Small intestine (tissue), 7 donors: ENCODE measurements around the gene LAT. TPM values are rescaled to one million over a fixed set of nuclear protein-coding genes. Genes with fewer than 3 reads are reported as not detected.
"Not testable (repeated sequence)": the region's sequence is repeated elsewhere in the genome, so short reads cannot be mapped to it uniquely, and the experiment has no call there.

Source experiments
- DNase-seq, 2 donors: peaks; one replicate each; pipeline versions ENCODE4 v3.0.0 to v3.0.0-alpha.2; 2013
- FAIRE-seq: peaks from 2 replicates; lab custom pipeline; 2012; peaks lifted over from hg19 to GRCh38; lab: Jason Lieb, UNC
- H3K27ac ChIP-seq, 3 donors: one replicate each; pipeline ENCODE4 v1.5.1; 2013; ENCODE audit warnings: low read length in 2 of 3, mild to moderate bottlenecking in 2 of 3, control low read depth in 1 of 3, inconsistent platforms in 1 of 3, low read depth in 1 of 3, moderate library complexity in 1 of 3
- H3K27me3 ChIP-seq, 3 donors: one replicate each; pipeline ENCODE4 v1.6.1; 2013; ENCODE audit warnings: low read length in 3 of 3, inconsistent platforms in 1 of 3; ENCODE audit not compliant: control insufficient read depth in 3 of 3, insufficient read depth in 3 of 3
- H3K36me3 ChIP-seq, 3 donors: one replicate each; pipeline ENCODE4 v1.6.1; 2013; ENCODE audit warnings: low read length in 3 of 3, inconsistent platforms in 1 of 3, low read depth in 1 of 3, mild to moderate bottlenecking in 1 of 3, moderate library complexity in 1 of 3; ENCODE audit not compliant: control insufficient read depth in 3 of 3, insufficient read depth in 2 of 3
- H3K4me1 ChIP-seq, 3 donors: one replicate each; pipeline ENCODE4 v1.6.1; 2013; ENCODE audit warnings: low read length in 2 of 3, inconsistent platforms in 1 of 3, low read depth in 1 of 3, mild to moderate bottlenecking in 1 of 3, moderate library complexity in 1 of 3; ENCODE audit not compliant: control insufficient read depth in 3 of 3, insufficient read depth in 2 of 3
- H3K4me3 ChIP-seq, 3 donors: one replicate each; pipeline ENCODE4 v1.5.1; 2013; ENCODE audit warnings: low read length in 3 of 3, control low read depth in 1 of 3, inconsistent platforms in 1 of 3, low read depth in 1 of 3, mild to moderate bottlenecking in 1 of 3, moderate library complexity in 1 of 3
- H3K9me3 ChIP-seq, 2 donors: one replicate each; pipeline ENCODE4 v1.6.1; 2013; ENCODE audit warnings: low read depth in 1 of 2, low read length in 1 of 2; ENCODE audit not compliant: control insufficient read depth in 2 of 2, insufficient read depth in 1 of 2
- WGBS, 3 donors: extraction: QIAGEN DNeasy Blood & Tissue Kit; methylation state at CpG; one replicate each; pipeline ENCODE4 v1.1.7; 2013; 5-methylcytosine and 5-hydroxymethylcytosine counted together
- polyA plus RNA-seq, 4 donors: library from polyadenylated mRNA; stranded (reverse) in 3 of 4; unstranded in 1 of 4; fragments of 200-250 nt in 3 of 4; fragments of 120-200 nt in 1 of 4; gene quantifications; one replicate each; pipeline versions ENCODE4 v1.2.1 to v1.2.3, GENCODE V29; 2013
- donor health status: healthy with polysubstance abuse.
- donor health status: control.
- donor health status: control.
- donor health status: Bipolar disorder and iron deficiency.
- donor health status: healthy.

Gene LAT
- polyA plus RNA-seq, 4 donors, result 7.5 to 19.2 (median 12.1) TPM

GRCh38 chr16:28967156-28967555 lies 17.7 kb upstream of the LAT start:
- H3K36me3 ChIP-seq, result peaks cover 3 to 35% (median 14%) of the 10 kb centered on the region in 3 donors
- H3K27ac ChIP-seq, result no peak overlapping the region
- FAIRE-seq, result no peak
- no peak overlapping the region for H3K4me3 ChIP-seq
- WGBS, 3 donors, result 90 to 92% (median 91%) methylated on average over 4 of the region's 4 CpGs
- H3K9me3 ChIP-seq, result no peaks in the 10 kb centered on the region
- DNase-seq, result no peak
- H3K27me3 ChIP-seq, result no peaks in the 10 kb centered on the region
- no peaks in the 10 kb centered on the region for H3K4me1 ChIP-seq

- not testable (repeated sequence) for H3K4me3 ChIP-seq, DNase-seq, H3K4me1 ChIP-seq, H3K27me3 ChIP-seq, H3K9me3 ChIP-seq, H3K27ac ChIP-seq, FAIRE-seq
- 86 to 96% (median 89%) methylated on average over 2 of the region's 2 CpGs for WGBS, 3 donors
- peaks cover 0 to 11% (median 4%) of the 10 kb centered on the region in 3 donors for H3K36me3 ChIP-seq
Observed at GRCh38 chr16:28969696-28970095, 15.2 kb upstream of the LAT start.

GRCh38 chr16:28974007-28974436 lies 10.8 kb upstream of the LAT start:
- H3K27me3 ChIP-seq, result no peaks in the 10 kb centered on the region
- FAIRE-seq, result no peak
- H3K4me1 ChIP-seq, result peaks cover 2 to 10% (median 5%) of the 10 kb centered on the region in 3 donors
- peaks cover 0 to 17% (median 0%) of the 10 kb centered on the region in 3 donors for H3K36me3 ChIP-seq
- H3K27ac ChIP-seq, result peak overlapping the region; percentile 57 to 91 (median 85)
- DNase-seq, result peak; percentile 53 to 75
- peak overlapping the region; percentile 39 to 94 (median 90) for H3K4me3 ChIP-seq
- 0 to 2% (median 1%) methylated on average over 17 of the region's 17 CpGs for WGBS, 3 donors
- no peaks in the 10 kb centered on the region for H3K9me3 ChIP-seq

GRCh38 chr16:28974437-28975157 lies 10.3 kb upstream of the LAT start, which contains the start of gene SPNS1:
SPNS1 (plus strand) TSS chr16:28974778; CDS start chr16:28975152, 374 bp downstream.
- Histone ChIP-seq H3K4me3 (peak within 1 kb of the TSS; percentile 74 to 94 (median 90)), H3K4me1 (peaks cover 2 to 10% (median 5%) of the 10 kb centered on the region in 3 donors), H3K27ac (peak within 1 kb of the TSS; percentile 57 to 91 (median 85)), H3K9me3 (no peaks in the 10 kb centered on the region), H3K36me3 (peaks cover 0 to 22% (median 0%) of the 10 kb centered on the region in 3 donors), H3K27me3 (no peaks in the 10 kb centered on the region)
- FAIRE-seq (no peak), DNase-seq (peak; percentile 96 to 97)
- 0 to 1% (median 1%) methylated on average over 59 to 60 of the region's 60 CpGs for WGBS, 3 donors

GRCh38 chr16:28975158-28975599 lies 9.7 kb upstream of the LAT start:
- H3K36me3 ChIP-seq, result peaks cover 0 to 25% (median 1%) of the 10 kb centered on the region in 3 donors

GRCh38 chr16:28977703-28978662 lies 6.9 kb upstream of the LAT start:
- Histone ChIP-seq H3K4me1 (peaks cover 2 to 10% (median 5%) of the 10 kb centered on the region in 3 donors), H3K36me3 (peaks cover 2 to 50% (median 2%) of the 10 kb centered on the region in 3 donors), H3K27me3 (no peaks in the 10 kb centered on the region), H3K27ac (no peak overlapping the region), H3K9me3 (peaks cover 0 to 4% of the 10 kb centered on the region in 2 donors), H3K4me3 (no peak overlapping the region)
- WGBS, 3 donors, result 70 to 80% (median 75%) methylated on average over 11 of the region's 11 CpGs
- DNase-seq (peak; percentile 39 to 45), FAIRE-seq (no peak)

More at GRCh38 chr16:28975158-28975599, 9.7 kb upstream of the LAT start:
- peak overlapping the region; percentile 74 to 94 (median 90) for H3K4me3 ChIP-seq
- no peaks in the 10 kb centered on the region for H3K9me3 ChIP-seq
- H3K27me3 ChIP-seq, result no peaks in the 10 kb centered on the region
- DNase-seq (peak in 1 of 2 donors; percentile 15), FAIRE-seq (no peak)
- H3K4me1 ChIP-seq, result peaks cover 2 to 10% (median 5%) of the 10 kb centered on the region in 3 donors
- WGBS, 3 donors, result 8 to 9% (median 8%) methylated on average over 27 to 30 of the region's 30 CpGs
- peak overlapping the region in 2 of 3 donors; percentile 54 to 91 for H3K27ac ChIP-seq

GRCh38 chr16:28980330-28980729 lies 4.5 kb upstream of the LAT start:
- not testable (repeated sequence) for H3K27ac ChIP-seq, H3K4me1 ChIP-seq, H3K4me3 ChIP-seq, H3K27me3 ChIP-seq, FAIRE-seq, H3K9me3 ChIP-seq, DNase-seq
- peaks cover 2 to 71% (median 3%) of the 10 kb centered on the region in 3 donors for H3K36me3 ChIP-seq
- WGBS, 3 donors, result 79 to 90% (median 88%) methylated on average over 7 of the region's 7 CpGs

- H3K36me3 ChIP-seq, result peaks cover 2 to 77% (median 5%) of the 10 kb centered on the region in 3 donors
- H3K4me1 ChIP-seq, result no peaks in the 10 kb centered on the region
- H3K27ac ChIP-seq, result no peak overlapping the region
- DNase-seq (no peak), FAIRE-seq (no peak)
- peaks cover 0 to 4% of the 10 kb centered on the region in 2 donors for H3K9me3 ChIP-seq
- no peak overlapping the region for H3K4me3 ChIP-seq
- WGBS, 3 donors, result 93 to 95% (median 93%) methylated on average over 7 of the region's 7 CpGs
- H3K27me3 ChIP-seq, result no peaks in the 10 kb centered on the region
Observed at GRCh38 chr16:28980929-28981328, 3.9 kb upstream of the LAT start.
